22Rv1 (cell line): Measurements from ENCODE around the gene TMEM179.
A peak's percentile ranks its signal among the peaks of the same experiment; 100 is the strongest.

ENCODE experiments used
- H3K27ac ChIP-seq: fragments of 450-650 bp; 2 replicates; pipeline ENCODE4 v1.5.1; 2017
- CTCF ChIP-seq: fragments of 450-650 bp; IDR thresholded peaks from 2 replicates; pipeline ENCODE4 v1.5.1; 2017; ENCODE audit warnings: mild to moderate bottlenecking
- ZFX ChIP-seq: fragments of 450-650 bp; IDR thresholded peaks from 2 replicates; pipeline ENCODE4 v1.6.1; 2017; ENCODE audit warnings: antibody characterized with exemption, borderline replicate concordance

TMEM179 gene

GRCh38 chr14:104553166-104554087 is 51.1 kb downstream of the TMEM179 start:
- H3K27ac ChIP-seq = no peak overlapping the region
- TF ChIP-seq CTCF = no peak
- TF ChIP-seq ZFX = no peak

- TF ChIP-seq ZFX (no peak), CTCF (no peak)
- no peak overlapping the region for H3K27ac ChIP-seq
These were observed 51.8 kb downstream of the TMEM179 start for GRCh38 chr14:104552738-104553125.

- H3K27ac ChIP-seq = no peak overlapping the region
- TF ChIP-seq ZFX = no peak
- no peak for TF ChIP-seq CTCF
These were observed 52.5 kb downstream of the TMEM179 start for GRCh38 chr14:104551851-104552737.

GRCh38 chr14:104550861-104551728 is 53.5 kb downstream of the TMEM179 start:
- no peak overlapping the region for H3K27ac ChIP-seq
- TF ChIP-seq CTCF = peak; percentile 24; the same call in 1 of the 2 replicates
- TF ChIP-seq ZFX = no peak

GRCh38 chr14:104550340-104550860 is 54.2 kb downstream of the TMEM179 start:
- no peak overlapping the region for H3K27ac ChIP-seq
- TF ChIP-seq CTCF (no peak), ZFX (no peak)

- no peak overlapping the region for H3K27ac ChIP-seq
These were observed 54.8 kb downstream of the TMEM179 start for GRCh38 chr14:104549536-104550339.

More at GRCh38 chr14:104549536-104550339, 54.8 kb downstream of the TMEM179 start:
- TF ChIP-seq ZFX = no peak
- no peak for TF ChIP-seq CTCF
